IMR-90 (cell line): Measurements from ENCODE around the gene INHBE. TPM values are rescaled to one million over a fixed set of nuclear protein-coding genes. Genes with fewer than 3 reads are reported as not detected.
A peak's percentile ranks its signal among the peaks of the same experiment; 100 is the strongest.

ENCODE experiments used
- ATAC-seq: fragments of 200-7000 bp; cut with Tn5 transposase; 2 replicates; pipeline ENCODE4 v1.9.1; 2020; ENCODE audit warnings: low read depth, mild to moderate bottlenecking, moderate library complexity
- BruUV-seq: library from RNA; stranded (reverse); fragments of 400-500 nt; replicated peaks from 2 replicates; lab custom pipeline; 2021; lab: Mats Ljungman, UMichigan
- CTCF ChIA-PET: fragments of 300-600 bp; formaldehyde crosslinking; extraction: SDS; loops from one replicate; lab custom pipeline; 2021; ENCODE audit warnings: antibody characterized with exemption; lab: Yijun Ruan, JAX
- POLR2A ChIA-PET: fragments of 300-600 bp; sonication (Branson Sonifier 250); formaldehyde crosslinking; loops from one replicate; lab custom pipeline; 2022; ENCODE audit warnings: antibody characterized with exemption; ENCODE audit not compliant: unreplicated experiment; lab: Charles Lee
- DNase-seq: peaks from one replicate; pipeline ENCODE4 v3.0.0; 2013
- H2AFZ ChIP-seq: replicated peaks from 2 replicates; pipeline ENCODE3; 2013; ENCODE audit warnings: low read length, mild to moderate bottlenecking; ENCODE audit not compliant: poor library complexity
- H2AK5ac ChIP-seq: 2 replicates; pipeline ENCODE4 v1.6.1; 2013; ENCODE audit warnings: low read depth, low read length, inconsistent platforms
- H2AK9ac ChIP-seq: replicated peaks from 2 replicates; pipeline ENCODE3; 2013; ENCODE audit warnings: mild to moderate bottlenecking, low read depth, low read length, moderate library complexity; ENCODE audit not compliant: poor library complexity
- H2BK120ac ChIP-seq: 2 replicates; pipeline ENCODE4 v1.6.1; 2013; ENCODE audit warnings: low read depth, low read length, inconsistent platforms
- H2BK15ac ChIP-seq: 3 replicates; pipeline ENCODE4 v1.6.1; 2013; ENCODE audit warnings: low read depth, low read length, inconsistent platforms
- H2BK20ac ChIP-seq: 2 replicates; pipeline ENCODE4 v1.6.1; 2013; ENCODE audit warnings: low read depth, mild to moderate bottlenecking, inconsistent platforms, low read length, moderate library complexity
- H2BK5ac ChIP-seq: 2 replicates; pipeline ENCODE4 v1.6.1; 2013; ENCODE audit warnings: mild to moderate bottlenecking, low read depth, low read length, inconsistent platforms; ENCODE audit not compliant: poor library complexity, severe bottlenecking
- H3K14ac ChIP-seq: replicated peaks from 2 replicates; pipeline ENCODE4 v1.6.1; 2013; ENCODE audit warnings: low read depth, low read length, inconsistent platforms
- H3K18ac ChIP-seq: 2 replicates; pipeline ENCODE4 v1.6.1; 2013; ENCODE audit warnings: low read depth, low read length, control low read depth
- H3K23ac ChIP-seq: 2 replicates; pipeline ENCODE4 v1.6.1; 2013; ENCODE audit warnings: low read depth, low read length, inconsistent platforms
- H3K27ac ChIP-seq: 2 replicates; pipeline ENCODE4 v1.5.1; 2013; ENCODE audit warnings: mild to moderate bottlenecking, control low read depth, low read length; ENCODE audit not compliant: insufficient read depth
- H3K27me3 ChIP-seq: 2 replicates; pipeline ENCODE4 v1.6.1; 2013; ENCODE audit warnings: low read length; ENCODE audit not compliant: control insufficient read depth, insufficient read depth
- H3K36me3 ChIP-seq: 2 replicates; pipeline ENCODE4 v1.6.1; 2013; ENCODE audit warnings: low read length, mixed read lengths; ENCODE audit not compliant: control insufficient read depth, insufficient read depth
- H3K4ac ChIP-seq: 2 replicates; pipeline ENCODE4 v1.6.1; 2013; ENCODE audit warnings: low read depth, low read length, inconsistent platforms
- H3K4me1 ChIP-seq: 2 replicates; pipeline ENCODE4 v1.6.1; 2013; ENCODE audit warnings: low read length, mixed read lengths; ENCODE audit not compliant: control insufficient read depth, insufficient read depth
- H3K4me2 ChIP-seq: 2 replicates; pipeline ENCODE4 v1.6.1; 2013; ENCODE audit warnings: low read depth, mild to moderate bottlenecking, control low read depth, low read length, moderate library complexity
- H3K4me3 ChIP-seq: 2 replicates; pipeline ENCODE4 v1.5.1; 2013; ENCODE audit warnings: low read depth, mild to moderate bottlenecking, control low read depth, low read length, moderate library complexity; ENCODE audit not compliant: insufficient read depth
- H3K56ac ChIP-seq: 2 replicates; pipeline ENCODE4 v1.6.1; 2013; ENCODE audit warnings: low read length, inconsistent platforms; ENCODE audit not compliant: insufficient read depth; ENCODE audit errors: extremely low read depth
- H3K79me1 ChIP-seq, 2 experiments: 2 replicates each; pipeline ENCODE4 v1.6.1; 2013; ENCODE audit warnings: low read length in 2 of 2, inconsistent platforms in 1 of 2, low read depth in 1 of 2
- H3K9ac ChIP-seq: 2 replicates; pipeline ENCODE4 v1.6.1; 2013; ENCODE audit warnings: low read depth, low read length, control low read depth
- H3K9me1 ChIP-seq: 2 replicates; pipeline ENCODE4 v1.6.1; 2013; ENCODE audit warnings: low read length, inconsistent platforms; ENCODE audit not compliant: insufficient read depth
- H3K9me3 ChIP-seq: 2 replicates; pipeline ENCODE4 v1.6.1; 2013; ENCODE audit warnings: low read length; ENCODE audit not compliant: control insufficient read depth, insufficient read depth
- H4K20me1 ChIP-seq: 2 replicates; pipeline ENCODE4 v1.6.1; 2013; ENCODE audit warnings: low read length, inconsistent platforms; ENCODE audit not compliant: insufficient read depth
- H4K5ac ChIP-seq: 2 replicates; pipeline ENCODE4 v1.6.1; 2013; ENCODE audit warnings: mild to moderate bottlenecking, low read depth, low read length, control low read depth
- H4K8ac ChIP-seq, 2 experiments: 2 replicates each; pipeline ENCODE4 v1.6.1; 2013; ENCODE audit warnings: low read depth in 2 of 2, low read length in 2 of 2, control low read depth in 1 of 2, inconsistent platforms in 1 of 2
- H4K91ac ChIP-seq: 2 replicates; pipeline ENCODE4 v1.6.1; 2013; ENCODE audit warnings: low read depth, low read length, inconsistent platforms; ENCODE audit not compliant: insufficient read depth
- FOS ChIP-seq: fragments of 150-350 bp; IDR thresholded peaks from 2 replicates; pipeline ENCODE4 v1.6.1; 2016; ENCODE audit warnings: low read depth, low read length
- WGBS, 2 experiments: methylation state at CpG; one replicate each; pipeline versions ENCODE4 v1.1.5 to v1.1.7; 2013; ENCODE audit warnings: missing lambda C conversion rate in 2 of 2; ENCODE audit not compliant: insufficient read length in 1 of 2; ENCODE audit errors: extremely low coverage in 2 of 2; 5-methylcytosine and 5-hydroxymethylcytosine counted together
- dilution Hi-C: fragments of 300-500 bp; cut with HindIII; formaldehyde crosslinking; loops from one replicate; pipeline ENCODE4 v1.14.3; 2018; ENCODE audit warnings: low sequenced_read_pairs; ENCODE audit not compliant: unreplicated experiment
- in situ Hi-C: fragments of 300-500 bp; cut with MboI; formaldehyde crosslinking; loops from 3 replicates; pipeline ENCODE4 v1.14.3; 2019; ENCODE audit warnings: low sequenced_read_pairs, inconsistent platforms, mixed read lengths
- intact Hi-C: fragments of 100-400 bp; cut with micrococcal nuclease; formaldehyde crosslinking; loops from 2 replicates; pipeline ENCODE4 v1.10.0; 2022
- polyA plus RNA-seq, 3 experiments: library from polyadenylated mRNA; depleted of rRNA; stranded (reverse); fragments of >200 nt; gene quantifications; 2 replicates each; pipeline ENCODE4 v1.2.3, GENCODE V29; 2012; ENCODE audit warnings: low replicate concordance in 1 of 3
- total RNA-seq: library from RNA; depleted of rRNA; stranded (reverse); fragments of >200 nt; gene quantifications from 2 replicates; pipeline ENCODE4 v1.2.3, GENCODE V29; 2012

The INHBE gene
- total and polyA plus RNA-seq, 2 of the 4 experiments (the other 2 are of a cell fraction), result 0.90 to 1.7 TPM

DNA sequence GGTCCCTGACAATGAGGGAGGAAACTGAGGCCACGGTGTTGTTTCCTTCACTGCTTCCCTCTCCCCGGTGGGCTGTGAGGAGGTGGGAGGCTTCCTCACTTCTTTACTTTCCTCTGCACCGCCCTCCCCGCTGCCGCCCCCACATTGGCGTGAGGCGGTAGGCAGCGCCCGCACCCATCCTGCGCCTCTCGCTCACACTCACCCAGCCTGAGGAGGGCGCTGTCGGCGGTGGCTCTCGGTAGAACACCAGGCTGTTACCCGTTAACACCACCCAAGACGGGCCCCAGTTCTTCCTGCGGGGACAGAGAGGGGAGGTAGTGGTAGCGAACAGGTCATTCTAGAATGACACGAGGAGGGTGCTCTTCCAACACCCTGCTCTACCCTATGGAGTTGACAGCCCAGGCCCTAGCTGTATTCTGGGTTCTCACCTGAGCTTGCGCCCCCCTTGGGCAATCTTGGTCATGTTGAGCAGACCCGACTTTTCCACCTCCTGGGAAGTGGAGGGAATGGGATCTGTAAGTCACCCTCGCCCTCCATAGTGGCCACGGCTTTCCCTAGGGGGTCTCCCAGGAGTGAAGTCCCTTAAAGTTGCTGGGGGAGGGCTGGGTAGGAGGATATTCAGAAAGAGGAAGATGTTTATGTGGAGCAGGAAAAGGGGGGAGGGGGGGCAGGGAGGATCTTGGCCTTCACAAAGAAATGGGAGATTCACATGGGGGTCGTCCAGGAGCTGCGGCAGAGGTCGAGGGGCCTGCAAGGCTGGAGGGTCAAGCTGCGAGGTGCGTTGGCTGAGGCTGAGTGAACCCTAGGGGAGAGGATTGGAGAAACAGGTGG lies 21.3 kb downstream of the INHBE start:
- no peak overlapping the region for H4K91ac ChIP-seq
- H3K4me1 ChIP-seq, result 0 out of 2 replicates have a peak, but pooled peaks cover 3% of the 10 kb centered on the region
- no peak overlapping the region for H3K56ac ChIP-seq
- H2AK5ac ChIP-seq, result no peak overlapping the region
- H4K8ac ChIP-seq, result no peak overlapping the region
- in situ Hi-C loops (no loop called here), intact Hi-C loops (no loop called here), dilution Hi-C loops (no loop called here)
- peak overlapping the region; percentile 73 for H2AK9ac ChIP-seq
- no peak overlapping the region for H4K5ac ChIP-seq
- no peak for TF ChIP-seq FOS
- H3K23ac ChIP-seq, result no peak overlapping the region
- no peak overlapping the region for H2BK15ac ChIP-seq
- ChIA-PET POLR2A (no interaction called here), CTCF (no interaction called here)
- no peak overlapping the region for H2BK120ac ChIP-seq
- H3K14ac ChIP-seq, result no peak overlapping the region
- no peak for DNase-seq
- H2BK5ac ChIP-seq, result no peak overlapping the region
- no peaks in the 10 kb centered on the region for H3K36me3 ChIP-seq
- no peak overlapping the region for H3K18ac ChIP-seq
- H3K4me3 ChIP-seq, result no peak overlapping the region
- peak overlapping the region; percentile 39; the same call in 1 of the 2 replicates for H3K4me2 ChIP-seq
- no peak overlapping the region for H3K27ac ChIP-seq
- WGBS, 2 experiments, result 51% methylated on average over 6 of the region's 29 CpGs; no CpG with 5 or more reads in 1 of the 2 experiments
- no peaks in the 10 kb centered on the region for H3K9me1 ChIP-seq
- BruUV-seq, result no TSS peak
- H2BK20ac ChIP-seq, result no peak overlapping the region
- no peaks in the 10 kb centered on the region for H3K79me1 ChIP-seq
- peak; percentile 8; the same call in 1 of the 2 replicates for ATAC-seq
- no peak overlapping the region for H3K4ac ChIP-seq
- peaks cover 59% of the 10 kb centered on the region for H3K27me3 ChIP-seq
- H3K9ac ChIP-seq, result no peak overlapping the region
- no peaks in the 10 kb centered on the region for H4K20me1 ChIP-seq
- no peaks in the 10 kb centered on the region; the same call in 1 of the 2 replicates for H3K9me3 ChIP-seq
- H2AFZ ChIP-seq, result peak overlapping the region; percentile 77
